NCI-H446 treated with DMSO at 0.1 percent for 48 hours (cell line): ENCODE data around the gene DEGS1.

ENCODE experiments used
- DNase-seq: peaks from one replicate; lab custom pipeline; 2025; lab: John Stamatoyannopoulos, UW

Gene DEGS1

GRCh38 chr1:224216382-224216781, 33.3 kb downstream of the DEGS1 start:
- DNase-seq: no peak

GRCh38 chr1:224217655-224218623, 34.9 kb downstream of the DEGS1 start:
- no peak for DNase-seq

GRCh38 chr1:224219011-224219611, 36.1 kb downstream of the DEGS1 start:
- DNase-seq: no peak

GRCh38 chr1:224219612-224220059, 36.6 kb downstream of the DEGS1 start:
- DNase-seq: no peak

GRCh38 chr1:224223819-224224714, 41.0 kb downstream of the DEGS1 start:
- DNase-seq: no peak

- DNase-seq: no peak
Measured at GRCh38 chr1:224226849-224227502, 43.9 kb downstream of the DEGS1 start.

GRCh38 chr1:224234017-224234416, 51.0 kb downstream of the DEGS1 start:
- no peak for DNase-seq

- DNase-seq: no peak
Measured at GRCh38 chr1:224235813-224236493, 52.9 kb downstream of the DEGS1 start.

- no peak for DNase-seq
Measured at GRCh38 chr1:224237119-224237881, 54.3 kb downstream of the DEGS1 start.

GRCh38 chr1:224238212-224238611, 55.2 kb downstream of the DEGS1 start:
- DNase-seq: no peak

GRCh38 chr1:224238756-224239155, 55.7 kb downstream of the DEGS1 start:
- DNase-seq: no peak
